ENCODE measurements around the gene PPFIA4. TPM values are rescaled to one million over a fixed set of nuclear protein-coding genes. Genes with fewer than 3 reads are reported as not detected.
"Not testable (repeated sequence)": the region's sequence is repeated elsewhere in the genome, so short reads cannot be mapped to it uniquely, and the experiment has no call there.

The PPFIA4 gene
- total RNA-seq, 1 donor from 2014 or later, result 22.2 TPM

GRCh38 chr1:202998836-202999750, 27.2 kb upstream of the PPFIA4 start:
- Histone ChIP-seq H3K9me3 (no peaks in the 10 kb centered on the region), H3K27me3 (no peaks in the 10 kb centered on the region), H3K36me3 (no peaks in the 10 kb centered on the region), H3K4me3 (no peak overlapping the region), H3K27ac (no peak overlapping the region), H3K4me1 (no peaks in the 10 kb centered on the region)
- DNase-seq (ENCODE audit: low spot score in 2 of 2), result peak in 1 of 2 donors; percentile 74
- intact Hi-C loops (cut with DNase I), result no loop called here
- TF ChIP-seq CTCF (IDR thresholded peaks at IDR 0.05), result peak; percentile 58 to 80 (median 69)

- Histone ChIP-seq H3K9me3 (no peaks in the 10 kb centered on the region), H3K4me3 (no peak overlapping the region), H3K27ac (no peak overlapping the region), H3K36me3 (no peaks in the 10 kb centered on the region), H3K4me1 (no peaks in the 10 kb centered on the region), H3K27me3 (no peaks in the 10 kb centered on the region)
- TF ChIP-seq CTCF (IDR thresholded peaks at IDR 0.05), result no peak
- DNase-seq (ENCODE audit: low spot score in 2 of 2), result no peak
- intact Hi-C loops (cut with DNase I), result no loop called here
Measured at GRCh38 chr1:203000217-203000944, 25.9 kb upstream of the PPFIA4 start.

- H3K36me3 ChIP-seq, result no peaks in the 10 kb centered on the region
- H3K9me3 ChIP-seq, result no peaks in the 10 kb centered on the region
- intact Hi-C loops (cut with DNase I), result no loop called here
- no peaks in the 10 kb centered on the region for H3K4me1 ChIP-seq
- H3K4me3 ChIP-seq, result no peak overlapping the region
- H3K27ac ChIP-seq, result no peak overlapping the region
- TF ChIP-seq CTCF (IDR thresholded peaks at IDR 0.05), result no peak
- no peak for DNase-seq (ENCODE audit: low spot score in 2 of 2)
- no peaks in the 10 kb centered on the region for H3K27me3 ChIP-seq
Measured at GRCh38 chr1:203001986-203002385, 24.3 kb upstream of the PPFIA4 start.

GRCh38 chr1:203002951-203003350, 23.3 kb upstream of the PPFIA4 start:
- no peak overlapping the region for H3K27ac ChIP-seq
- no peaks in the 10 kb centered on the region for H3K9me3 ChIP-seq
- peaks cover 0 to under 1% of the 10 kb centered on the region in 2 donors for H3K4me1 ChIP-seq
- no peak for DNase-seq (ENCODE audit: low spot score in 2 of 2)
- no peak overlapping the region for H3K4me3 ChIP-seq
- intact Hi-C loops (cut with DNase I), result no loop called here
- no peaks in the 10 kb centered on the region for H3K36me3 ChIP-seq
- TF ChIP-seq CTCF (IDR thresholded peaks at IDR 0.05), result no peak
- H3K27me3 ChIP-seq, result no peaks in the 10 kb centered on the region

- intact Hi-C loops (cut with DNase I), result loop anchor here (2.0 kb wide), 4 partner anchors 39 to 199 kb away; partner anchors contain the start of genes ADIPOR1, CYB5R1 and RABIF
- not testable (repeated sequence) for H3K4me3 ChIP-seq, H3K27ac ChIP-seq
Measured at GRCh38 chr1:203005395-203006142, 20.7 kb upstream of the PPFIA4 start.

More at GRCh38 chr1:203005395-203006142, 20.7 kb upstream of the PPFIA4 start:
- not testable (repeated sequence) for DNase-seq (ENCODE audit: low spot score in 2 of 2); H3K27me3 ChIP-seq; H3K9me3 ChIP-seq
- H3K4me1 ChIP-seq, result peaks cover 6 to 14% of the 10 kb centered on the region in 2 donors
- H3K36me3 ChIP-seq, result peaks cover 8 to 17% of the 10 kb centered on the region in 2 donors
